H9 (cell line): ENCODE data around the gene HEATR3. TPM values are rescaled to one million over a fixed set of nuclear protein-coding genes. Genes with fewer than 3 reads are reported as not detected.

Source experiments
- DNase-seq: peaks from one replicate; pipeline ENCODE4 v3.0.0-alpha.2; 2017
- H2AFZ ChIP-seq: one replicate; pipeline ENCODE4 v1.6.1; 2013; ENCODE audit warnings: mild to moderate bottlenecking, low read length, control low read depth, moderate library complexity
- H2AK5ac ChIP-seq: 2 replicates; pipeline ENCODE4 v1.6.1; 2013; ENCODE audit warnings: low read length, control low read depth, mixed read lengths; ENCODE audit not compliant: insufficient read length
- H2BK120ac ChIP-seq: one replicate; pipeline ENCODE4 v1.6.1; 2013; ENCODE audit warnings: low read depth, mild to moderate bottlenecking, low read length, control low read depth, inconsistent platforms; ENCODE audit not compliant: poor library complexity, severe bottlenecking
- H2BK12ac ChIP-seq: 2 replicates; pipeline ENCODE4 v1.6.1; 2013; ENCODE audit warnings: low read length, control low read depth, mixed read lengths, low read depth; ENCODE audit not compliant: insufficient read length
- H2BK15ac ChIP-seq: 2 replicates; pipeline ENCODE4 v1.6.1; 2013; ENCODE audit warnings: low read depth, low read length, control low read depth
- H2BK20ac ChIP-seq: one replicate; pipeline ENCODE4 v1.6.1; 2013; ENCODE audit warnings: low read depth, mild to moderate bottlenecking, low read length, control low read depth, inconsistent platforms; ENCODE audit not compliant: poor library complexity, severe bottlenecking
- H2BK5ac ChIP-seq: 2 replicates; pipeline ENCODE4 v1.6.1; 2013; ENCODE audit warnings: low read length, control low read depth, mixed read lengths; ENCODE audit not compliant: insufficient read length
- H3K14ac ChIP-seq: 2 replicates; pipeline ENCODE4 v1.6.1; 2013; ENCODE audit warnings: low read length, control low read depth; ENCODE audit not compliant: insufficient read depth
- H3K18ac ChIP-seq: 2 replicates; pipeline ENCODE4 v1.6.1; 2013; ENCODE audit warnings: low read depth, mild to moderate bottlenecking, mixed read lengths, low read length, control low read depth; ENCODE audit not compliant: insufficient read length
- H3K23ac ChIP-seq: 2 replicates; pipeline ENCODE4 v1.6.1; 2013; ENCODE audit warnings: low read length, control low read depth, mixed read lengths, low read depth; ENCODE audit not compliant: insufficient read length
- H3K23me2 ChIP-seq: 2 replicates; pipeline ENCODE4 v1.6.1; 2013; ENCODE audit warnings: low read depth, mild to moderate bottlenecking, mixed read lengths, low read length, control low read depth; ENCODE audit not compliant: insufficient read length, poor library complexity, severe bottlenecking
- H3K27ac ChIP-seq: 2 replicates; pipeline ENCODE4 v1.5.1; 2013; ENCODE audit warnings: low read length, control low read depth, mixed read lengths, low read depth; ENCODE audit not compliant: insufficient read length
- H3K27me3 ChIP-seq: 2 replicates; pipeline ENCODE4 v1.6.1; 2013; ENCODE audit warnings: low read length, control low read depth, inconsistent platforms; ENCODE audit not compliant: insufficient read depth
- H3K4ac ChIP-seq: 2 replicates; pipeline ENCODE4 v1.6.1; 2013; ENCODE audit warnings: low read depth, mild to moderate bottlenecking, control low read depth, inconsistent platforms, low read length, moderate library complexity
- H3K4me1 ChIP-seq: 2 replicates; pipeline ENCODE4 v1.6.1; 2013; ENCODE audit warnings: low read length, control low read depth, inconsistent platforms; ENCODE audit not compliant: insufficient read depth
- H3K4me2 ChIP-seq: 2 replicates; pipeline ENCODE4 v1.6.1; 2013; ENCODE audit warnings: low read length, control low read depth, mixed read lengths; ENCODE audit not compliant: insufficient read length, insufficient read depth
- H3K56ac ChIP-seq: 2 replicates; pipeline ENCODE4 v1.6.1; 2013; ENCODE audit warnings: low read depth, mild to moderate bottlenecking, mixed read lengths, low read length, control low read depth; ENCODE audit not compliant: insufficient read length
- H3K79me1 ChIP-seq: 2 replicates; pipeline ENCODE4 v1.6.1; 2013; ENCODE audit warnings: low read depth, mild to moderate bottlenecking, moderate library complexity, low read length, control low read depth, inconsistent platforms; ENCODE audit not compliant: insufficient read depth, poor library complexity, severe bottlenecking
- H3K79me2 ChIP-seq: 2 replicates; pipeline ENCODE4 v1.6.1; 2013; ENCODE audit warnings: low read length, control low read depth, inconsistent platforms; ENCODE audit not compliant: insufficient read depth
- H3K9ac ChIP-seq: 2 replicates; pipeline ENCODE4 v1.6.1; 2013; ENCODE audit warnings: low read length, control low read depth, mixed read lengths; ENCODE audit not compliant: insufficient read length; ENCODE audit errors: extremely low read depth
- H3K9me3 ChIP-seq: one replicate; pipeline ENCODE4 v1.6.1; 2013; ENCODE audit warnings: low read depth, low read length, inconsistent platforms; ENCODE audit not compliant: control insufficient read depth
- H3T11ph ChIP-seq: one replicate; pipeline ENCODE4 v1.6.1; 2013; ENCODE audit warnings: mild to moderate bottlenecking, low read length, control low read depth, inconsistent platforms
- H4K20me1 ChIP-seq: one replicate; pipeline ENCODE4 v1.6.1; 2013; ENCODE audit not compliant: control insufficient read depth, insufficient read length, insufficient read depth
- H4K5ac ChIP-seq: 2 replicates; pipeline ENCODE4 v1.6.1; 2013; ENCODE audit warnings: low read depth, mild to moderate bottlenecking, mixed read lengths, low read length, control low read depth; ENCODE audit not compliant: insufficient read length
- H4K8ac ChIP-seq: replicated peaks from 2 replicates; pipeline ENCODE4 v1.6.1; 2013; ENCODE audit warnings: low read length, control low read depth, mixed read lengths, low read depth; ENCODE audit not compliant: insufficient read length
- H4K91ac ChIP-seq: 2 replicates; pipeline ENCODE4 v1.6.1; 2013; ENCODE audit warnings: low read depth, mild to moderate bottlenecking, moderate library complexity, mixed read lengths, low read length, control low read depth; ENCODE audit not compliant: insufficient read length
- H3K27ac Mint-ChIP-seq, 3 experiments: 2 replicates in 2 of 3; 3 replicates in 1 of 3; pipeline ENCODE4 v1.8.0; 2020 to 2021; ENCODE audit warnings: mixed read lengths in 3 of 3, mild to moderate bottlenecking in 1 of 3, moderate library complexity in 1 of 3
- H3K27me3 Mint-ChIP-seq: 2 replicates; pipeline ENCODE4 v1.8.0; 2021; ENCODE audit warnings: low read depth, mild to moderate bottlenecking, moderate library complexity, mixed read lengths
- H3K36me3 Mint-ChIP-seq, 3 experiments: 2 replicates in 2 of 3; 3 replicates in 1 of 3; pipeline ENCODE4 v1.8.0; 2020 to 2021; ENCODE audit warnings: low read depth in 3 of 3, mixed read lengths in 3 of 3; ENCODE audit not compliant: insufficient read depth in 1 of 3
- H3K4me1 Mint-ChIP-seq, 2 experiments: 2 replicates each; pipeline ENCODE4 v1.8.0; 2020; ENCODE audit warnings: mixed read lengths in 2 of 2
- H3K4me3 Mint-ChIP-seq, 2 experiments: 2 replicates in 1 of 2; 3 replicates in 1 of 2; pipeline ENCODE4 v1.8.0; 2020 to 2021; ENCODE audit warnings: mild to moderate bottlenecking in 2 of 2, mixed read lengths in 2 of 2, moderate library complexity in 1 of 2
- H3K9me3 Mint-ChIP-seq, 2 experiments: 2 replicates in 1 of 2; 3 replicates in 1 of 2; pipeline ENCODE4 v1.8.0; 2020; ENCODE audit warnings: mild to moderate bottlenecking in 2 of 2, mixed read lengths in 2 of 2, moderate library complexity in 1 of 2
- WGBS: extraction: QIAGEN DNeasy Blood & Tissue Kit; methylation state at CpG from one replicate; pipeline ENCODE4 v1.1.7; 2013; ENCODE audit warnings: missing lambda C conversion rate, low lambda C conversion rate, mixed read lengths; ENCODE audit not compliant: insufficient read length; ENCODE audit errors: extremely low coverage; 5-methylcytosine and 5-hydroxymethylcytosine counted together
- total RNA-seq: library from RNA; stranded (reverse); gene quantifications from 2 replicates; pipeline ENCODE4 v1.2.1, GENCODE V29; 2021
- TF ChIP-seq, protein P1 (sequence below): fragments of 200-600 bp; sonication (generic); conservative IDR thresholded peaks from 3 replicates; pipeline ENCODE4 v1.8.0; 2021; ENCODE audit warnings: antibody characterized with exemption, mild to moderate bottlenecking

The HEATR3 gene
- total RNA-seq, 1 experiment from 2014 or later = 26.5 TPM

DNA sequence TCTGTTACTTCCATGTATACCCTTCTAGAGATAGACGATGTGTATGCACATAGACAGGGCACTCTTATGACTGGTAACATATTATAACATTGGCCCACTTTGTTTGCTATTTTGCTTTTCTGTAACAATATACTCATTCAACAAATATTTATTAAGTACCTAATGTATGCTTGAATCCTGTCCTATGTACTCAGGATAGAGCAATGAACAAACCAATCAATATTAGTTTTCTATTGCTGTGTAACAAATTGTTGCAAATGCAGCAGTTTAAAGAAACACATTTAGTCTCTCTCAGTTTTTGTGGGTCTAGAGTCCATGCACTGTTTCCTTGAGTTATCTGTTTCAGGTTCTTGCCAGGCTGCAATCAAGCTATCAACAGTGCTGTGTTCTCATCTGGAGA is 57.6 kb downstream of the HEATR3 start:
- Histone ChIP-seq H3K23ac (no peak overlapping the region), H3K4me1 (no peaks in the 10 kb centered on the region), H3K23me2 (no peaks in the 10 kb centered on the region), H2BK20ac (no peak overlapping the region), H3K79me2 (no peaks in the 10 kb centered on the region), H4K91ac (no peak overlapping the region), H2BK120ac (no peak overlapping the region), H2AFZ (no peak overlapping the region), H4K20me1 (no peaks in the 10 kb centered on the region), H3T11ph (no peak overlapping the region), H2BK5ac (no peak overlapping the region), H3K4me2 (no peak overlapping the region), H3K4ac (no peak overlapping the region), H3K79me1 (no peaks in the 10 kb centered on the region), H4K8ac (no peak overlapping the region), H3K9ac (no peak overlapping the region), H3K27me3 (no peaks in the 10 kb centered on the region), H3K56ac (no peak overlapping the region), H2BK15ac (no peak overlapping the region), H3K14ac (no peak overlapping the region), H3K18ac (no peak overlapping the region), H3K9me3 (no peaks in the 10 kb centered on the region), H2BK12ac (no peak overlapping the region), H4K5ac (no peak overlapping the region), H3K27ac (no peak overlapping the region), H2AK5ac (no peak overlapping the region)
- no CpG with 5 or more reads among the region's 1 CpG for WGBS
- no peak for DNase-seq
- Mint-ChIP-seq H3K36me3 (no peaks in the 10 kb centered on the region), H3K4me3 (no peak overlapping the region), H3K4me1 (peaks cover 14% of the 10 kb centered on the region in 2 experiments), H3K9me3 (no peaks in the 10 kb centered on the region), H3K27me3 (no peaks in the 10 kb centered on the region; the same call in 1 of the 2 replicates), H3K27ac (no peak overlapping the region)
- TF ChIP-seq, protein P1, sequence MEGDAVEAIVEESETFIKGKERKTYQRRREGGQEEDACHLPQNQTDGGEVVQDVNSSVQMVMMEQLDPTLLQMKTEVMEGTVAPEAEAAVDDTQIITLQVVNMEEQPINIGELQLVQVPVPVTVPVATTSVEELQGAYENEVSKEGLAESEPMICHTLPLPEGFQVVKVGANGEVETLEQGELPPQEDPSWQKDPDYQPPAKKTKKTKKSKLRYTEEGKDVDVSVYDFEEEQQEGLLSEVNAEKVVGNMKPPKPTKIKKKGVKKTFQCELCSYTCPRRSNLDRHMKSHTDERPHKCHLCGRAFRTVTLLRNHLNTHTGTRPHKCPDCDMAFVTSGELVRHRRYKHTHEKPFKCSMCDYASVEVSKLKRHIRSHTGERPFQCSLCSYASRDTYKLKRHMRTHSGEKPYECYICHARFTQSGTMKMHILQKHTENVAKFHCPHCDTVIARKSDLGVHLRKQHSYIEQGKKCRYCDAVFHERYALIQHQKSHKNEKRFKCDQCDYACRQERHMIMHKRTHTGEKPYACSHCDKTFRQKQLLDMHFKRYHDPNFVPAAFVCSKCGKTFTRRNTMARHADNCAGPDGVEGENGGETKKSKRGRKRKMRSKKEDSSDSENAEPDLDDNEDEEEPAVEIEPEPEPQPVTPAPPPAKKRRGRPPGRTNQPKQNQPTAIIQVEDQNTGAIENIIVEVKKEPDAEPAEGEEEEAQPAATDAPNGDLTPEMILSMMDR = no peak
